Mucosa of descending colon (tissue), 3 donors: ENCODE data around the gene SIL1. TPM values are rescaled to one million over a fixed set of nuclear protein-coding genes. Genes with fewer than 3 reads are reported as not detected.
A peak's percentile ranks its signal among the peaks of the same experiment; 100 is the strongest.

Experiments
- ATAC-seq: fragments of 200-7000 bp; cut with Tn5 transposase; one replicate; pipeline ENCODE4 v1.9.1; 2020; ENCODE audit warnings: mild to moderate bottlenecking, moderate library complexity
- DNase-seq, 3 donors: peaks; one replicate each; pipeline ENCODE4 v3.0.0-alpha.2; 2020
- H3K36me3 ChIP-seq: fragments of 200-600 bp; one replicate; pipeline ENCODE4 v1.8.0; 2021; ENCODE audit warnings: low read depth, mild to moderate bottlenecking
- H3K4me1 ChIP-seq: fragments of 200-600 bp; one replicate; pipeline ENCODE4 v1.8.0; 2021; ENCODE audit warnings: low read depth, mild to moderate bottlenecking
- H3K4me3 ChIP-seq: fragments of 200-600 bp; one replicate; pipeline ENCODE4 v1.8.0; 2021; ENCODE audit warnings: mild to moderate bottlenecking
- H3K9me3 ChIP-seq: fragments of 200-600 bp; one replicate; pipeline ENCODE4 v1.8.0; 2021; ENCODE audit warnings: mild to moderate bottlenecking
- CTCF ChIP-seq: fragments of 200-600 bp; IDR thresholded peaks from one replicate; pipeline ENCODE4 v1.8.0; 2022; ENCODE audit warnings: antibody characterized with exemption, mild to moderate bottlenecking
- intact Hi-C, 2 donors: fragments of 100-400 bp; cut with DNase I in 1 of 2; cut with micrococcal nuclease in 1 of 2; formaldehyde crosslinking; loops; one replicate each; pipeline versions ENCODE4 v1.11.0 to v1.11.1; 2022; cut with DNase I, micrococcal nuclease
- total RNA-seq, 3 donors: library from RNA; stranded (reverse); fragmentation: NEBNext Ultra II Directional in 2 of 3; extraction: Animal tissue kit (Norgen Biotek cat#: 25700) in 2 of 3; gene quantifications; one replicate each; pipeline versions ENCODE4 v1.2.1 to v1.2.4, GENCODE V29; 2021 to 2023
- donor health status: DM: no; HTN: no; CAD: no; lungs with moderate emphysema.
- donor health status: DM: no; HTN: no; CAD: no.
- donor health status: DM: no; HTN: yes; CAD: no.

Gene SIL1
- total RNA-seq, 3 donors from 2014 or later = 35.2 to 35.8 (median 35.6) TPM

- Histone ChIP-seq H3K36me3 (no peaks in the 10 kb centered on the region), H3K4me3 (no peak overlapping the region), H3K4me1 (no peaks in the 10 kb centered on the region), H3K9me3 (no peaks in the 10 kb centered on the region)
- ATAC-seq = no peak
- no peak for TF ChIP-seq CTCF
- no peak for DNase-seq
- intact Hi-C loops = no loop called here
These were observed 219.6 kb downstream of the SIL1 start for GRCh38 chr5:138978581-138978980.

- ATAC-seq (no peak), DNase-seq (no peak)
- intact Hi-C loops = no loop called here
- Histone ChIP-seq H3K4me3 (no peak overlapping the region), H3K9me3 (no peaks in the 10 kb centered on the region), H3K4me1 (no peaks in the 10 kb centered on the region), H3K36me3 (no peaks in the 10 kb centered on the region)
- no peak for TF ChIP-seq CTCF
These were observed 220.1 kb downstream of the SIL1 start for GRCh38 chr5:138978080-138978479.

- peak; percentile 10 for ATAC-seq
- Histone ChIP-seq H3K36me3 (no peaks in the 10 kb centered on the region), H3K4me1 (no peaks in the 10 kb centered on the region), H3K9me3 (no peaks in the 10 kb centered on the region), H3K4me3 (no peak overlapping the region)
- intact Hi-C loops = no loop called here
- DNase-seq = peak in 1 of 3 donors; percentile 46
- no peak for TF ChIP-seq CTCF
These were observed 222.9 kb downstream of the SIL1 start for GRCh38 chr5:138975098-138975847.

- Histone ChIP-seq H3K36me3 (no peaks in the 10 kb centered on the region), H3K4me1 (no peaks in the 10 kb centered on the region), H3K4me3 (no peak overlapping the region), H3K9me3 (no peaks in the 10 kb centered on the region)
- no peak for TF ChIP-seq CTCF
- intact Hi-C loops = no loop called here
- DNase-seq (peak in 1 of 3 donors; percentile 19), ATAC-seq (no peak)
These were observed 223.7 kb downstream of the SIL1 start for GRCh38 chr5:138974227-138975063.

- ATAC-seq (no peak), DNase-seq (no peak)
- H3K36me3 ChIP-seq = no peaks in the 10 kb centered on the region
These were observed 225.3 kb downstream of the SIL1 start for GRCh38 chr5:138972836-138973235.

More at GRCh38 chr5:138972836-138973235, 225.3 kb downstream of the SIL1 start:
- no peaks in the 10 kb centered on the region for H3K4me1 ChIP-seq
- intact Hi-C loops = no loop called here
- TF ChIP-seq CTCF = no peak
- no peaks in the 10 kb centered on the region for H3K9me3 ChIP-seq
- no peak overlapping the region for H3K4me3 ChIP-seq
